OCI-M1 (cell line): ENCODE results near the gene TMEM100.
A peak's percentile ranks its signal among the peaks of the same experiment; 100 is the strongest.

ENCODE experiments used
- DNase-seq: peaks from one replicate; lab custom pipeline; 2025; lab: John Stamatoyannopoulos, UW

TMEM100 gene, protein sequence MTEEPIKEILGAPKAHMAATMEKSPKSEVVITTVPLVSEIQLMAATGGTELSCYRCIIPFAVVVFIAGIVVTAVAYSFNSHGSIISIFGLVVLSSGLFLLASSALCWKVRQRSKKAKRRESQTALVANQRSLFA

DNA sequence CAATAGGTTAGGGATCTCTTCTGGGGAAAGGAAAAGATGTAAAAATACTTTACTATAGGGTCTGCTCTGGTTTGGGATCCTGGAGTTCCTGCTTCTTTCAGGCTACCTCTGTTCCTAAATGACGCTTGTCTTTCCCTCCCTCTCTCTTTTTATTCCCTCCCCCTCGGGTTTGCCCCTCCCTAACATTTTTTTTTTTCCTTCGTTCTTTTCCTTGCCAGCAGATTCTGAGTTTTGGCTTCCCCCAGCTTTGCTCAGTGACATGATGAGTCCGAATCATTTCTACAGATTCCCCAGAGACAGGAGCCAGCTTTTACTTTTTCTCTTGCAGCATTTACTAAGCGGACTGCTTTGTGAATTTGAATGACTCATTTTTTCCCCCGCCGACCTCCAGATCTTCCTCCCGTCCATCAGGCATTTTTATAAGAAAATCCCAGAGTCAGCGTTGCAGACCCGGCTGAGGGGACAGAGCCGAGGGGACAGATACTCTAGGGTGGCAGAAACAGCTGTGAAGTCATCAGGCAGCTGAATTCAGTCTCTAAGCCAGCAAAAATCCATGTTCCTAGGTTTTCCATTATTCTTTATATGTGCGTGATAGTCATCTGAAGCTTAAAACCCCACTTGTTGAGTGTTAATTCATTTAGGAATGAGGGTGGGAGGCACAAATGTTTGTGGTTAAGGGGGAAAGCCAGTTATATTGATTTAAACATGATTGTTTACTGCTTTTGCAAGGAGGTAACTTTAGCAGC is at the start of gene TMEM100:
Gene TMEM100 (minus strand): TSS at position 123 of the 746 bp plus-strand sequence. CDS start 1,794 bp downstream, outside the sequence.
- peak; percentile 33 for DNase-seq

DNA sequence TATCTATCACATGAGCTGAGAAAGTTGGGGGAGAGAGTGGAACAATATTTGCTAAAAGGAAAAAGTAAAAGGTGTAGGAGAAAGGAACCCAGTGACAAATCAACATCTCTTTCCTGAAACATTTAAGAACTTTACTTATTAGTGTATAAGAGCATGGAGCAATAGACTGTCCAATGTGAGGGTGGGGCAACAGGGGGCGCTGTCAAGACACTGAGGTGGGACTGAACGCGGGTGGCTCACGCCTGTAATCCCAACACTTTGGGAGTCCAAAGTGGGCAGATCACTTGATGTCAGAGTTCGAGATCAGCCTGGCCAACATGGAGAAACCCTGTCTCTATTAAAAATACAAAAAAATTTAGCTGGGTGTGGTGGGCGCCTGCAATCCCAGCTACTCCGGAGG is 49.4 kb upstream of the TMEM100 start:
- no peak for DNase-seq

DNA sequence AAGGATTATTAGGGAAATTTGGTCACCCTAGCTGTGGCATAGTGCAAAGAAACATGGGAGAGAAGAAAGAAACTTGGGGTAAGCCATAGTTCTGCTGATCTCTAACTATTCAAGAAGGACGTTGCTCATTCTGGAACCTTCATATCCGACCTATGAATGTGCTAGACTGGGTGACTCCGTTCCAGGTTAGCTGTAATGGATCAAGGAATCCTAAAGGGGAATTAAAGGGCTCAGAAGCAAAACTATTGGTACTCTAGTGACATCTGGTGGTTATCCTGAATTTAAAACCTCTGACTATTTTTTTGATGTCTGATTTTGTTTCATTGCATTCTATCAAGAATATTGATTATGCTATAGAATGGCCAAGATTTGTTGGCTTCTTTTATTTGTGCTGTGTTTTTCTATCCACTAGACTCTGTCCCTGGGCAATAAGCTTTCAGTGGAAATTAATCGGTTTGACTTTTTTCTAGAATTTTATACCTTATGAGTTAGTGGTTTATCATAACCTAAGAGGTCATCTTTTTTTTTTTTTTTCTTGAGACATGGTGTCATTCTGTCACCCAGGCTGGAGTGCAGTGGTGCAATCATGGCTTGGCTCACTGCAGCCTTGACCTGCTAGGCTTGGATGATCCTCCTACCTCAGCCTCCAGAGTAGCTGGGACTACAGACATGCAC is 47.7 kb upstream of the TMEM100 start:
- DNase-seq: peak; percentile 69

DNA sequence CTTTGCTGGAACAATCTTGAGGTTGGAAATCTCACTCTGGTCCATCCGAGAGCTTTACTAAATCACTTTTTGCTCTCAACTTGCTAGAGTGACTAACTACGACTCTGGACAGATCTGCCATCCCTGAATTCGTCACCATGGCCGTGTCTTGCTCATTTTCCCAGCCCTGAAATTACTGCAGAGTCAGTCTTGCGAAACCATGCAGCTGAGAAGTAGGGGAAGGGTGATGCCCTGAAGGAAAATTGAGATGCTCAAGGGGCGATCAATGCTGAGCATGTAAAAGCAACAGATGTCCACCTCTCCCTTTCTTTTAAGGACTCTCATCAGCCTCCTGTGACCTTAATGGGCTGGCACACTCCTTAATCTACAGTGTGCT is 46.9 kb upstream of the TMEM100 start:
- peak; percentile 29 for DNase-seq

DNA sequence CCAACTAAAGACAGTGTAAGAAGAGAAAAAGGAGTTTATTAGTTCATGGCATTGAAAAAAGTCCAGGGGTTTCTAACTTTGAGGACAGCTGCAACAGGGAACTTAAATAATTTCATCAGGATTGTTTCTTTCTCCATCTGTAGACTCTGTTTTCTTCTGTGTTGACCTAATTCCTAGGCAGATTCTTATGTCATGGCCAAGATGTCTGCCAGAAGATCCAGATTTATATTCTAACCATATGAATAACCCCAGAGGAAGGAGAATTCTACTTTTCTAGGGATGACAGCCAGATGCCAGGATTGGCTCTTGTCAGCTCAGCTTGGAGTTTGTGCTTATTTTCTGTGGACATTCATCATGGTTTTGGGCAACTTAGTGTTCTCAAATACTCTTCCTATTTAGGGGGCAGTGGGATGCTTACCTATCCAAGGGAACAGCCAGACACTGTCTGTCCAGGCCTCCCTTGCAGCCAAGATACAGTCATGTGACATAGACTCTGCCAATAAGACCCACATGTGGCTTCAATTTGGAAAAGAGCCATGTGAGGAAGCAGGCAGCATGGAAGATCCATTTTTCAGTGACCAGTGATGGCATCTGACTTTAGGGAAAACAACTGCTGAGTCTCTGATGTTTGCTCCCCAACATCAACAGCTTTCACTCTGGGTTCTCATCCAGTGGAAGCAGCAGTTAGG is 46.4 kb upstream of the TMEM100 start:
- DNase-seq: no peak

DNA sequence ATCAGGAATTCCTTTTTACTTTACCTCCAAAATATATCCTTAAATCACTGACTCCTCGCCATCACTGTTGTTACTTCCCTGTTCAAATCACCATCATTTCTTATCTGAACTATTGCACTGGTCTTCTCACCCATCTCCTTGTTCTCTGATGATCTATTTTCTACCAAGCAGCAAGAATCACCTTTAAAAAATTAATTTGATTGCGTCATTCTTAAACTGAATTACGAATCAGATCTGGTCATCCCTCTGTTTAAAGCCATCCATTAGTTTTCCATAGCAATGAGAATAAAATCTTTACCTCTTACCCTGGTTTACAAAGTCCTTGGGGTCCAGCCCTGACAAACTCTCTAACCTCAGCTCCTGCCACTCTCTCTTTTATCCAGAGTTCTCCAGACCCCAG is 42.8 kb upstream of the TMEM100 start:
- no peak for DNase-seq

DNA sequence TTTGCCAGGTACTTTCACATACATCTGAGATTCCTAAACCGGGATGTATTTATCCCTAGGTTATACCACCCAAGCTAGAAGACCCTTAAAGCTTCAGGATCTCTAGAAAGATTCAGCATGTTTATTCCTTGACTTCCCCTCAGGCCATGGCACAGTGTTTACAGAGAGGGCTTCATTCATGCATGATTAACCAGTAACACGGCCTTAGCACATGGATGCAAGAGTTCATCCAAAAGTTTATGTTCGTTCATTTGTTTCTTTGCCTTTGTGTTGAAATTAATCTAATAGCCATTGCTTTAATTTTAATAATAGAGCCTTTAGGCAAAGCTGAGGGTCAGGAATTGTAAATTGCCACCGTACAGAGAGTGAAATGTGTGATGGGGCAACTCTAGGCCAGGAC is 41.9 kb upstream of the TMEM100 start:
- DNase-seq: no peak

DNA sequence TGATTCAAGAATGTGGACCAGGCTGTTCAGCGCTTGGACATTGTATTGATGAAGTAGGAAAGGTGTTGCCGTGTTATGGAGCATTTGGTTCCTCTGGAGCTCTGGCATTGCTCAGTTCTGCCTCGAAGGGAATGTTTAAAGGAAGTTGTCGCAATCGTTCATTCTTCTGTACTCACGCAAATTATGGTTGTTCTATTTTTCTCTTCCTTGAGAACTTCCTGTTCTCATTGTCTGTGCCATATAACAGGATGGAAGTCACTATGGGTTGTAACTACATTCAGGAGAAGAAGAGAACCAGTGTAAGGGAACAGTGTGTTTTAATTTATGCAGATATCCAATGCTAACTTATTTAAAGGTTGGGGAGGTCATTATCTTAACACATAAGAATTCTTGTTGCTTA is 41.2 kb upstream of the TMEM100 start:
- no peak for DNase-seq

DNA sequence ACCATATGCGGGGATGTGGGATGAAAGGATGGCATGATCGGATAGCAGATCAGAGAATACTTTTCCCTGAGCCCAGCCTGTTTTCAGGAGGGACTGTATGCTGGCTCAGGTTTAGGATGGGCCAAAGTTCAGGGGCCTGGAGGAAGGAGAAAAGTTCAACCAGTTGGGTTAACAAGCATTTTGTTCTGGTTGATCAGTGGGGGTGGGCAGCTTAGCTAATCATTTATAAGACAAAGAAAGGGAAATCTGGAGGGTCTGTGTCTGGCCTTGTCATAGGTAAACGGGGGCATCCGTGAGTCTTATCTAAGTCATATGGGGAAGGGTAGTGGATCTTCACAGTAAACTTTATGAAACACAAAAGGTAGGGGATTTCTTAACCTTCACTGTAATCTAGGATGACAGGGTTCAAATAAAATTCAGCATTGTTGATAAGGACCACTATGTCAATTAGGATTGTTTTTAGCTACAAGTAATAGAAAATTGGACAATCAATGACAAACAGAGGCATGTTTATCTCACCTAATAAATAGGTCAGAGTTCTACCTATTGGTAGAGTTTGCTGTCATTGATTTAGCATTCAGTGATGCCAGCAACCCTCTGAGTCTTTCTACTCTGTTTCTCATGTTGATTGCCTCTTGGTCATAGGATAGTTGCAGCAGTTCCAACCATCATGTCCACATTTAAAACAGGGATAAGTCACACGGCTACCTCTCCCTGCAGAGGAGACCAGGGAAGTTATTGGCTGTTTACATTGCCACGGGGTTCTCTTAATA is 39.6 kb upstream of the TMEM100 start:
- no peak for DNase-seq

DNA sequence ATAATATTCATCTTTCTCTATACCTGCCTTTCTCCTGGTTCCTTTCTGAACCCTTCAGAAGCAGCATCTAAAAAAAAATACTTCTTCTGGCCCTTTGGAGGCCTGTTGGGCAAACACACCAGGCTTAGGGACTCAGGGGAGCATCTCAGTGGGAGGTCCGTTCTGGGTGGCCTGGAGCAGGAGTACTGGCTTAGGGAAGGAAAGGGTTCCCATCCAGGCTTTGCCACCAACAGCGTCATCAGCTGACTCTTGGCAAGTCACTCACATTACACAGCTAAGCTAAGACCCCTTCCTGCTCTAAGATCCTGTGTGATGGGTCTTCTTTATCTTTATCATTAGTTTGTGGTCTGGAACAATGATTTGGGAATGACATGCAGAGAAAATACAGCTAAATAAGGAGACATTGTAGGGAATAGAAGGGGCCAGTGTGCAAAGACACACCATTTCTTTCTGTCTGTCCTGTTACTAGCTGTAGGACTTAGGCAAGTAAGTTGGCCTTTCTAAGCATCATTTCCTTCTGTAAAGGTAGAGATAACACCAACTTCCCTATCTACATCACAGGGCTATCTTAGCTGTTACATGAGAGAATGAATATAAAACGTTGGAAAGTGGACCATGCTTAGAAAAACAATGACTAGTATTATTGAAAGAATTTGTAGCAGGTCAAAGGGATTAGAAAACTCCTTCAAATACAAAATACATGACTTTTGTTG is 38.1 kb upstream of the TMEM100 start:
- peak; percentile 69 for DNase-seq

DNA sequence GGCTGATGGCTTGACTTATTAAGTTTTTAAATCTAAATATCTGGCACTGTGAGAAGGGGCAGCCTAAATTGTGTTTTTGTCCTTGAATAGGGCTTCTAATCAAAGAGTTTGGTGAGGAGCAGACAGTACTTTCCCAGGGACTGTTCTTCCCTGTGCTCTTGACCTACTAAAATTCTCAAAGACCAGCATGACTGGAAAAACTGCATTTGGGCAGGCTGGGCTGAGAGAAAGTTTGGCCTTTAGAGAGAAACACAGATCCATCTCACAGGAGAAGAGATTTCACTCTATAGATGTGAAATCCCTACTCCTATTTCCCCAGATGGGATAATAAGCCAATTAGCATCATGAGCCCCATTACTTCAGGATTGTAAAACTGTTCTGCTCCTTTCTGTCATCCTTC is 35.5 kb upstream of the TMEM100 start:
- DNase-seq: no peak

DNA sequence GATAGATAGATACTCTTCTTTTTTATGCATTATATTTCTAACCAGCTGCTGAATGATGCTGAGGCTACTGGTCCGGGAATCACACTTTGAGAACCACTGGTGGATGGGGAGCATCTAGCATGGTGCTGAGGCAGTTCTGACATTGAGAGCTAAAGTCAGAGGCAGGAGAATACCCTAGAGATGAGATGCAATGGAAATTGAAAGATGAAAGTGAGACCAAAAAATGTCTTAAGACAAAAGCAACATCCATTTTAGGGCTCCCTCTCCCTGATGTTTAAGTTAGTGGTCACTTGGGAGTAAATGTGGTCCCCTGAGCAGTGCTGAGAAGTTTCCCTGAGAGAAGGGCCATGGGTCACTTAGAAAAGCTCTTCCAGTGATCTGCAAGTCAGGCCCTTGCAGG is 35.0 kb upstream of the TMEM100 start:
- no peak for DNase-seq

DNA sequence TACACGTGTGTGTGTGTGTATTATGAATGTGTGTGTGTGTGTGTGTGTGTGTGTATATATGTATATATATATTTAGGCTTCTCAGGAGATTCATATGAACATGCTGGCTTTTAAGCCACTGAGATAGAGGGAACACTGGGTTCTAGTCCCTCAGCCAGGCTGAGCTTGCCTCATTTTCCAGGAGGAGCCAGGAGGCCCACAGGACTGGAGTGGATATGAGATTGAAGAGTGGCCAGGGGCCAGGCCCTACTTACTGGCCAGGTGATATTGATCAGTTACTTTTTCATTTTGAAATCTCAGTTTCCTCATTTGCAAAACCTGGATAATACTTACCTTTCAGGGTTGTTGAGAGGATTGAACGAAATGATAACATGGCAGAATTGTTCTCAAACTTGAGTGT is 34.0 kb upstream of the TMEM100 start:
- DNase-seq: no peak

DNA sequence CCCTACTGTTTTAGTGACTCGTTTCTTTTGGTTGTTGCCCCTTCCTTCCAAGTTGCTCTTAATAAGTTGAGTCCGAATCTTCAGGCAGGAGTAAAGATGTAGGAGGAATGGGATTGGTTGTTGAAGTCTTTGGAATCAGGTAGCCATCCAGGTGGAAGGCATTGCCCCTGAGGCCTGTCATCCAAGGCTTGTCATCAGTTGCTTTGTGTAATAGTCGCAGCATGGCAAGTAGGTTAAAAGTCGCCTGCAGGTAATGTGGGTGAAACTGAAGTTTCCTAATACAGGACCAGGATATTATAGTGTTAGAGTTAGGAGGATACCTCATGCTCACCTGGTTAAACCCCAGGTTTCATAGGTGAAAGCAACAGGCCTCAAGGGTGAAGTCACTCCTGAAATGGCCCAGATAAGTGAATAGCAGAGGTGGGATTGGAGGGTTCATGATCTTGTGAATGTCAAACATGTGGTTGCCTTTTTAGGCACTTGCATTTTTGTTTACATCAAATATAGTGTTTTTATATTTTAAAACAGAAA is 29.1 kb upstream of the TMEM100 start:
- DNase-seq: no peak

DNA sequence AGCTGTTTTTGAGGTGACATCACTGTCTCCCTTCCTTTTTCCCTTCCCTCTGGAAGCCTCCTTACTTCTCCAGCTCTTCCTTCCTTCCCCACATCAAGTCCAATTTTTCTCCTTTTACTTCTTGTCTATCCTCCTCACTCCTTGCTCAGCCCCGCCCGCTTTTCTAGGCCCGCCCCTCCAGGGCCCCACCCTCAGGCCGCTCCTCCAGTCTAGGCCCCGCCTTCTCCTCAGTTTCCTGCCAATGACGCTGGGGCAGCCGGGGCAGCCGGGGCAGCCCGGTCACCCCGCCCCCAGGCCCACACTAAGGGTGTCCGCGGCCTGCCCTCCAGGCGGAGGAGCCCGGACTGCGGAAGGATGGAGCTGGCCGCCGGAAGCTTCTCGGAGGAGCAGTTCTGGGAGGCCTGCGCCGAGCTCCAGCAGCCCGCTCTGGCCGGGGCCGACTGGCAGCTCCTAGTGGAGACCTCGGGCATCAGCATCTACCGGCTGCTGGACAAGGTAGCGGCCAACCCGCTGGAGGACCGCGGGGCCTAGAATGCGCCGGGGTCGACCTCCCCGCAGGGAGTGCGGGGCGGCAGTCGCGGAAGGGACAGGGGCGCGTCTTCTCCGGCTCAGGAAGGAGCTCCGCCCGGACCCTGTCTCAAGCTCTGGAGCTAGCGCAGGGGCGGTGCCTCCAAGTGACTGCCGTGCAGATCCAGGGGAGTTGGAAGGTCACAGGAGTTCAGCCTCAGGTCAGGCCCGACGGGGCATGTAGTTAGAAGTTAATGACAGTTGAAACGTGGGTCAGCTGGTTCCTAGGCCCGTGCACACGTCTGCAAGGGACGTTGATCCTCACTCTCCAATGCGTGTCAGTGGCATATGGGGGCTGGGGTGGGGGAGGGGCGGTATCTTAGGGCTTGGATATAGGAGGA is 28.3 kb upstream of the TMEM100 start, which contains the start of gene PCTP:
Gene PCTP (plus strand): TSS at position 302 of the 908 bp plus-strand sequence. CDS start 53 bp downstream, at position 355.
- DNase-seq: peak; percentile 97

DNA sequence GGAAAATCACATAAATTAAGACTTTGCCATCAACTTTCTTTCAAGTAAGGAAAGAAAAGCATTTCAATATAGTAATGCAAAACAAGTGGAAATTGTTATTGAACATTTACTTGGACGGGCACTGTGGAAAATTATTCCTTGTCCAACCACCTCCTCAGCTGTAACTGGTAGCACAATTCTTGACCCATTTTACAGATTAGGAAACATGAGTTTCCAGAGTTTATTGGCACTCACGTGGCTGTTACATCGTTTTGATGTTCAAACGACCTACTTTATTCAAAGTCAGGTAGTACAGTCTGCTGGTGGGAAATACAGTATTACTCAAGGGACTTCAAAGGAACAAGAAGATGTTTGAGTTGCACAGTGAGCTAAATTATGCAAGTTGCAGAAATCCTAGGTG is 27.3 kb upstream of the TMEM100 start:
- DNase-seq: no peak

DNA sequence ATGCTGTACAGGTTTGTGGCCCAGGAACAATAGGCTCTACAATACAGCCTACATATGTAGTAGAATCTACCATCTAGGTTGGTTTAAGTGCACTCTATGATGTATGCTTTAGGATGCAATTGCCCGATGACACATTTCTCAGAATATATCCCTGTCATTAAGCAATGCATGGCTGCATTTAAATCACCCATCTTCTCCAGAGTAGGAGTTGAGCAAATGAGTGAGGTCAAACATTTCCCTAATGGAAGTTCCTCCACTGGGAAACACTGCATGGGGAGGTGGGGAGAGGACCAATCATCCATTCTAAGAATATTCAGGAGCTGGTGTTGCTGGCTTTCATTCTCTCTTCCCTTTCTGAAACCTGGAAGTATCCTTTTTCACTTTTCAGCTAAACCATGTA is 26.2 kb upstream of the TMEM100 start:
- no peak for DNase-seq

DNA sequence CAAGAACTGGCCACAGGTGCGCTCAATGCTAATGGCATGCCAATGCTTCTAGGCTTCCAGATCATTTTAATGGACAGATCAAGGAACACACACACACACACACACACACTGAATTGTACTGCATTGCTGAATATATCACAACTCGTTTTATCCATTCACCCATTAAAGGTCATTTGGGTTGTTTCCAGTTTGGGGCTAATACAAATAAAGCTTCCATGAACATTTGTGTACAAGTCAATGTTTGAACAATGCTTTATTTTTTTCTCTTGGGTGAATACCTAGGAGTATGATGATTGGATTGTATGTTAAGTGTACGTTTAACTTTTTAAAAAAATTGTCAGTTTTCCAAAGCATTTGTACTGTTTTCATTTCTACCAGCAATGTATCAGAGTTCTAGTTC is 24.5 kb upstream of the TMEM100 start:
- DNase-seq: no peak

DNA sequence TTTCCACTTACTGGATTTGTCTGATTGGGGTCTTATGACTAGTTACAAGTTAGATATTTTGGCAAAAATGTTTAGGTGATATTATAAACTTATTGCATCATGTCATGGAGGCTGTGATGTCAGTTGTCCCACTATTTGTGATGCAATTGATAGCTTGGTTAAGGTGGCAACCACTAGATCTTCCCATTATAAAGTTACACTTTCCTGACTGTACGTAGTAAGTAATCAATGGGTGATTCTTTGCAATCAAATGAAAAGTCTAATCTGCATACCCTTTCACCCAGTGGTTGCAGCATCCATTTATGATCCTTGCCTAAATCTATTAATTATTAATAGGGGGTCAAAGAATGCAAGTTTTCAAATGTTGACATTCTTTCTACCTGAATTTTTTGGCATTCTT is 23.8 kb upstream of the TMEM100 start:
- DNase-seq: no peak

DNA sequence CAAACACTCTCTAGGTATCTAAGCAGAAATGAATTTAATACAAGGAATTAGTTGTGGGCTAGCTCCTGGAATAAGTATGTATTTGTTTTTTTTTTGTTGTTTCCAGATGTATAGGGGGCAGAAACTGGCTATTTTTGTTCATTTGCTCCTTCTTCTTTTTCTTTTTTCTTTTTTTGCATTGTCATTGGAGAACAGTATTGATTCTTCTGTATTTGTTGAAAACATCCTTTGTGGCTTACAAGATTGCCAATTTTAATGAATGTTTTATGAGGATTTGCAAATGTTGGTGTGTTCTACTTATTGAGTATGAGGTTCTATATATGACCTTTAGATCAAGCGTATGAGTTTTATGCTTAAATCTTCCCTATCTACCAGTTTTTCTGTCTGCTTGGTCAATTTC is 22.6 kb upstream of the TMEM100 start:
- no peak for DNase-seq
